IPS-15b (cell line): ENCODE results near the gene GANC.

ENCODE experiments used
- H3K27me3 ChIP-seq: one replicate; pipeline ENCODE4 v1.6.1; 2013; ENCODE audit warnings: low read length; ENCODE audit not compliant: control insufficient read depth, insufficient read depth
- H3K36me3 ChIP-seq: one replicate; pipeline ENCODE4 v1.6.1; 2013; ENCODE audit warnings: low read length; ENCODE audit not compliant: control insufficient read depth, insufficient read depth
- H3K4me1 ChIP-seq: one replicate; pipeline ENCODE4 v1.6.1; 2013; ENCODE audit warnings: mild to moderate bottlenecking, low read length; ENCODE audit not compliant: control insufficient read depth, insufficient read depth
- H3K4me3 ChIP-seq: one replicate; pipeline ENCODE4 v1.5.1; 2013; ENCODE audit warnings: low read depth, low read length
- H3K9ac ChIP-seq: one replicate; pipeline ENCODE4 v1.6.1; 2013; ENCODE audit warnings: low read depth, mild to moderate bottlenecking, low read length
- H3K9me3 ChIP-seq: one replicate; pipeline ENCODE4 v1.6.1; 2013; ENCODE audit warnings: mild to moderate bottlenecking, low read length; ENCODE audit not compliant: control insufficient read depth, insufficient read depth

Gene GANC

GRCh38 chr15:42270551-42270950 is 2.5 kb upstream of the GANC start:
- H3K36me3 ChIP-seq = no peaks in the 10 kb centered on the region
- H3K4me3 ChIP-seq = no peak overlapping the region
- no peaks in the 10 kb centered on the region for H3K27me3 ChIP-seq
- H3K9me3 ChIP-seq = no peaks in the 10 kb centered on the region
- peaks cover 3% of the 10 kb centered on the region for H3K4me1 ChIP-seq
- H3K9ac ChIP-seq = no peak overlapping the region

GRCh38 chr15:42270996-42271395 is 2.0 kb upstream of the GANC start:
- Histone ChIP-seq H3K36me3 (no peaks in the 10 kb centered on the region), H3K27me3 (no peaks in the 10 kb centered on the region), H3K9ac (no peak overlapping the region), H3K9me3 (no peaks in the 10 kb centered on the region), H3K4me1 (peaks cover 8% of the 10 kb centered on the region), H3K4me3 (no peak overlapping the region)

- Histone ChIP-seq H3K27me3 (no peaks in the 10 kb centered on the region), H3K4me3 (peak overlapping the region; percentile 90), H3K9ac (peak overlapping the region; percentile 90), H3K36me3 (no peaks in the 10 kb centered on the region), H3K4me1 (peaks cover 9% of the 10 kb centered on the region), H3K9me3 (no peaks in the 10 kb centered on the region)
Measured at GRCh38 chr15:42273900-42274701, 1.1 kb downstream of the GANC start.

GRCh38 chr15:42274702-42274989 is 1.6 kb downstream of the GANC start:
- Histone ChIP-seq H3K4me3 (peak overlapping the region; percentile 90), H3K27me3 (no peaks in the 10 kb centered on the region)

GRCh38 chr15:42275780-42276391 is 2.9 kb downstream of the GANC start:
- H3K36me3 ChIP-seq = peaks cover 1% of the 10 kb centered on the region
- no peak overlapping the region for H3K9ac ChIP-seq
- H3K4me3 ChIP-seq = no peak overlapping the region
- H3K4me1 ChIP-seq = peaks cover 9% of the 10 kb centered on the region
- no peaks in the 10 kb centered on the region for H3K9me3 ChIP-seq
- no peaks in the 10 kb centered on the region for H3K27me3 ChIP-seq

More at GRCh38 chr15:42274702-42274989, 1.6 kb downstream of the GANC start:
- Histone ChIP-seq H3K36me3 (no peaks in the 10 kb centered on the region), H3K9me3 (no peaks in the 10 kb centered on the region), H3K9ac (peak overlapping the region; percentile 90), H3K4me1 (peaks cover 9% of the 10 kb centered on the region)

- Histone ChIP-seq H3K9ac (no peak overlapping the region), H3K9me3 (no peaks in the 10 kb centered on the region), H3K36me3 (peaks cover 4% of the 10 kb centered on the region), H3K27me3 (no peaks in the 10 kb centered on the region), H3K4me3 (no peak overlapping the region), H3K4me1 (peaks cover 9% of the 10 kb centered on the region)
Measured at GRCh38 chr15:42276762-42277161, 3.8 kb downstream of the GANC start.

GRCh38 chr15:42279234-42279723 is 6.3 kb downstream of the GANC start:
- no peaks in the 10 kb centered on the region for H3K9me3 ChIP-seq
- H3K4me1 ChIP-seq = peaks cover 9% of the 10 kb centered on the region
- no peak overlapping the region for H3K4me3 ChIP-seq
- H3K27me3 ChIP-seq = no peaks in the 10 kb centered on the region
- H3K9ac ChIP-seq = no peak overlapping the region
- peaks cover 4% of the 10 kb centered on the region for H3K36me3 ChIP-seq

- Histone ChIP-seq H3K4me1 (no peaks in the 10 kb centered on the region), H3K27me3 (no peaks in the 10 kb centered on the region), H3K9me3 (no peaks in the 10 kb centered on the region), H3K36me3 (peaks cover 4% of the 10 kb centered on the region), H3K4me3 (no peak overlapping the region), H3K9ac (no peak overlapping the region)
Measured at GRCh38 chr15:42282344-42282743, 9.3 kb downstream of the GANC start.

GRCh38 chr15:42282926-42283325 is 9.9 kb downstream of the GANC start:
- no peaks in the 10 kb centered on the region for H3K9me3 ChIP-seq

GRCh38 chr15:42283671-42284070 is 10.7 kb downstream of the GANC start:
- Histone ChIP-seq H3K4me3 (no peak overlapping the region), H3K27me3 (no peaks in the 10 kb centered on the region), H3K9me3 (no peaks in the 10 kb centered on the region), H3K9ac (no peak overlapping the region), H3K36me3 (peaks cover 4% of the 10 kb centered on the region), H3K4me1 (no peaks in the 10 kb centered on the region)

More at GRCh38 chr15:42282926-42283325, 9.9 kb downstream of the GANC start:
- peaks cover 4% of the 10 kb centered on the region for H3K36me3 ChIP-seq
- no peaks in the 10 kb centered on the region for H3K4me1 ChIP-seq
- H3K4me3 ChIP-seq = no peak overlapping the region
- H3K27me3 ChIP-seq = no peaks in the 10 kb centered on the region
- H3K9ac ChIP-seq = no peak overlapping the region

GRCh38 chr15:42284551-42284950 is 11.6 kb downstream of the GANC start:
- H3K4me1 ChIP-seq = no peaks in the 10 kb centered on the region
- H3K9me3 ChIP-seq = no peaks in the 10 kb centered on the region
- no peaks in the 10 kb centered on the region for H3K27me3 ChIP-seq
- H3K9ac ChIP-seq = no peak overlapping the region
- peaks cover 4% of the 10 kb centered on the region for H3K36me3 ChIP-seq
- no peak overlapping the region for H3K4me3 ChIP-seq

- no peak overlapping the region for H3K4me3 ChIP-seq
- peaks cover 4% of the 10 kb centered on the region for H3K36me3 ChIP-seq
- no peaks in the 10 kb centered on the region for H3K27me3 ChIP-seq
Measured at GRCh38 chr15:42285034-42285433, 12.0 kb downstream of the GANC start.

More at GRCh38 chr15:42285034-42285433, 12.0 kb downstream of the GANC start:
- no peak overlapping the region for H3K9ac ChIP-seq
- no peaks in the 10 kb centered on the region for H3K9me3 ChIP-seq
- H3K4me1 ChIP-seq = no peaks in the 10 kb centered on the region
